Activated T-helper 2 cell treated with anti-CD3 and anti-CD28 coated beads, Interferon-gamma antibody, Interleukin-2, Interleukin-4, amounts not matched to agents 10 μg/mL and 5 μg/mL and 100 μg/mL, durations not matched to agents 14 hours and 24 hours and 36 hours (primary cell): ENCODE results near the gene SLC19A1. TPM values are rescaled to one million over a fixed set of nuclear protein-coding genes. Genes with fewer than 3 reads are reported as not detected.
A peak's percentile ranks its signal among the peaks of the same experiment; 100 is the strongest.

ENCODE experiments used
- DNase-seq: peaks from one replicate; pipeline ENCODE4 v3.0.0; 2021; ENCODE audit warnings: low spot score
- H3K27ac Mint-ChIP-seq: one replicate; pipeline ENCODE4 v1.8.0; 2021; ENCODE audit warnings: mixed read lengths
- H3K27me3 Mint-ChIP-seq: one replicate; pipeline ENCODE4 v1.8.0; 2021; ENCODE audit warnings: low read depth, mixed read lengths
- H3K36me3 Mint-ChIP-seq: one replicate; pipeline ENCODE4 v1.8.0; 2021; ENCODE audit warnings: low read depth, mixed read lengths
- H3K4me1 Mint-ChIP-seq: one replicate; pipeline ENCODE4 v1.8.0; 2021; ENCODE audit warnings: low read depth, mixed read lengths
- H3K4me3 Mint-ChIP-seq: one replicate; pipeline ENCODE4 v1.8.0; 2021; ENCODE audit warnings: low read depth, mild to moderate bottlenecking, moderate library complexity, mixed read lengths
- H3K9me3 Mint-ChIP-seq: one replicate; pipeline ENCODE4 v1.8.0; 2021; ENCODE audit warnings: mixed read lengths
- intact Hi-C: fragments of 100-400 bp; cut with micrococcal nuclease; formaldehyde crosslinking; loops from one replicate; pipeline ENCODE4 v1.15.1; 2023
- total RNA-seq: library from RNA; stranded (reverse); gene quantifications from 2 replicates; pipeline ENCODE4 v1.2.3, GENCODE V29; 2022

The SLC19A1 gene
- total RNA-seq = 68.1 and 72.7 TPM in 2 replicates

- Mint-ChIP-seq H3K27ac (peak within 1 kb of the TSS; percentile 28), H3K9me3 (no peaks in the 10 kb centered on the region), H3K4me1 (peaks cover 11% of the 10 kb centered on the region), H3K27me3 (no peaks in the 10 kb centered on the region), H3K4me3 (peak within 1 kb of the TSS; percentile 79), H3K36me3 (peaks cover 26% of the 10 kb centered on the region)
- intact Hi-C loops = no loop called here
- peak; percentile 70 for DNase-seq
Observed at GRCh38 chr21:45542242-45542666, at the start of gene SLC19A1. TSS of gene SLC19A1 (minus strand) at chr21:45542440. CDS start at chr21:45537959, 4,481 bp downstream.

- Mint-ChIP-seq H3K4me1 (peaks cover 12% of the 10 kb centered on the region), H3K36me3 (no peaks in the 10 kb centered on the region), H3K4me3 (no peak overlapping the region), H3K27me3 (peaks cover 22% of the 10 kb centered on the region), H3K27ac (no peak overlapping the region), H3K9me3 (peaks cover 17% of the 10 kb centered on the region)
- intact Hi-C loops = loop anchor here (2.0 kb wide), 1 partner anchor 227 kb away; no protein-coding TSS in a partner anchor
- DNase-seq = no peak
Observed at GRCh38 chr21:45591619-45592207, 49.5 kb upstream of the SLC19A1 start.

- Mint-ChIP-seq H3K9me3 (peaks cover 24% of the 10 kb centered on the region), H3K4me3 (no peak overlapping the region), H3K36me3 (no peaks in the 10 kb centered on the region), H3K4me1 (peaks cover 8% of the 10 kb centered on the region), H3K27me3 (peaks cover 21% of the 10 kb centered on the region), H3K27ac (no peak overlapping the region)
- intact Hi-C loops = loop anchor here (1.0 to 2.0 kb wide), 2 partner anchors 52 to 228 kb away; partner anchors contain the start of gene PCBP3
- peak; percentile 53 for DNase-seq
Observed at GRCh38 chr21:45590726-45591618, 48.7 kb upstream of the SLC19A1 start.

- DNase-seq = peak; percentile 66
- intact Hi-C loops = loop anchor here (1.0 to 2.0 kb wide), 2 partner anchors 53 to 229 kb away; partner anchors contain the start of gene PCBP3
- Mint-ChIP-seq H3K9me3 (peaks cover 27% of the 10 kb centered on the region), H3K4me3 (no peak overlapping the region), H3K27me3 (peaks cover 21% of the 10 kb centered on the region), H3K36me3 (no peaks in the 10 kb centered on the region), H3K4me1 (peaks cover 8% of the 10 kb centered on the region), H3K27ac (no peak overlapping the region)
Observed at GRCh38 chr21:45590246-45590725, 48.0 kb upstream of the SLC19A1 start.

- H3K36me3 Mint-ChIP-seq = no peaks in the 10 kb centered on the region
- peaks cover 8% of the 10 kb centered on the region for H3K4me1 Mint-ChIP-seq
- intact Hi-C loops = loop anchor here (1.0 to 2.0 kb wide), 2 partner anchors 54 to 229 kb away; partner anchors contain the start of gene PCBP3
- peaks cover 21% of the 10 kb centered on the region for H3K27me3 Mint-ChIP-seq
- no peak overlapping the region for H3K4me3 Mint-ChIP-seq
- DNase-seq = no peak
- peaks cover 27% of the 10 kb centered on the region for H3K9me3 Mint-ChIP-seq
- H3K27ac Mint-ChIP-seq = no peak overlapping the region
Observed at GRCh38 chr21:45589686-45590245, 47.5 kb upstream of the SLC19A1 start.

- Mint-ChIP-seq H3K27me3 (peaks cover 21% of the 10 kb centered on the region), H3K4me3 (no peak overlapping the region), H3K9me3 (peaks cover 27% of the 10 kb centered on the region), H3K27ac (no peak overlapping the region), H3K36me3 (no peaks in the 10 kb centered on the region), H3K4me1 (peaks cover 7% of the 10 kb centered on the region)
- intact Hi-C loops = no loop called here
- no peak for DNase-seq
Observed at GRCh38 chr21:45588871-45589491, 46.7 kb upstream of the SLC19A1 start.

GRCh38 chr21:45588086-45588825, 46.0 kb upstream of the SLC19A1 start:
- H3K27me3 Mint-ChIP-seq = peaks cover 21% of the 10 kb centered on the region
- intact Hi-C loops = no loop called here
- H3K4me3 Mint-ChIP-seq = no peak overlapping the region

GRCh38 chr21:45586289-45586858, 44.1 kb upstream of the SLC19A1 start:
- intact Hi-C loops = no loop called here
- no peak for DNase-seq
- Mint-ChIP-seq H3K27me3 (peaks cover 21% of the 10 kb centered on the region), H3K9me3 (peaks cover 36% of the 10 kb centered on the region), H3K4me3 (no peak overlapping the region), H3K4me1 (no peaks in the 10 kb centered on the region), H3K36me3 (no peaks in the 10 kb centered on the region), H3K27ac (no peak overlapping the region)

More at GRCh38 chr21:45588086-45588825, 46.0 kb upstream of the SLC19A1 start:
- Mint-ChIP-seq H3K9me3 (peaks cover 30% of the 10 kb centered on the region), H3K27ac (no peak overlapping the region), H3K4me1 (no peaks in the 10 kb centered on the region), H3K36me3 (no peaks in the 10 kb centered on the region)
- DNase-seq = no peak

GRCh38 chr21:45584786-45585185, 42.5 kb upstream of the SLC19A1 start:
- Mint-ChIP-seq H3K4me3 (no peak overlapping the region), H3K27ac (no peak overlapping the region), H3K4me1 (no peaks in the 10 kb centered on the region), H3K36me3 (no peaks in the 10 kb centered on the region), H3K9me3 (peaks cover 36% of the 10 kb centered on the region), H3K27me3 (peaks cover 21% of the 10 kb centered on the region)
- no peak for DNase-seq
- intact Hi-C loops = no loop called here

GRCh38 chr21:45583831-45584509, 41.7 kb upstream of the SLC19A1 start:
- DNase-seq = no peak
- Mint-ChIP-seq H3K4me1 (no peaks in the 10 kb centered on the region), H3K36me3 (no peaks in the 10 kb centered on the region), H3K4me3 (no peak overlapping the region), H3K27me3 (peaks cover 18% of the 10 kb centered on the region), H3K27ac (no peak overlapping the region), H3K9me3 (peaks cover 35% of the 10 kb centered on the region)
- intact Hi-C loops = no loop called here

- intact Hi-C loops = no loop called here
- H3K4me1 Mint-ChIP-seq = no peaks in the 10 kb centered on the region
- H3K4me3 Mint-ChIP-seq = no peak overlapping the region
- peaks cover 2% of the 10 kb centered on the region for H3K27me3 Mint-ChIP-seq
- no peak overlapping the region for H3K27ac Mint-ChIP-seq
- no peak for DNase-seq
- H3K9me3 Mint-ChIP-seq = peaks cover 24% of the 10 kb centered on the region
- no peaks in the 10 kb centered on the region for H3K36me3 Mint-ChIP-seq
Observed at GRCh38 chr21:45582128-45582527, 39.9 kb upstream of the SLC19A1 start.
